ENCODE results near the gene XYLT1. TPM values are rescaled to one million over a fixed set of nuclear protein-coding genes. Genes with fewer than 3 reads are reported as not detected.
"Not testable (repeated sequence)": the region's sequence is repeated elsewhere in the genome, so short reads cannot be mapped to it uniquely, and the experiment has no call there.

Gene XYLT1
- total RNA-seq, 2 experiments from 2014 or later, result 7.3 to 8.9 TPM

DNA sequence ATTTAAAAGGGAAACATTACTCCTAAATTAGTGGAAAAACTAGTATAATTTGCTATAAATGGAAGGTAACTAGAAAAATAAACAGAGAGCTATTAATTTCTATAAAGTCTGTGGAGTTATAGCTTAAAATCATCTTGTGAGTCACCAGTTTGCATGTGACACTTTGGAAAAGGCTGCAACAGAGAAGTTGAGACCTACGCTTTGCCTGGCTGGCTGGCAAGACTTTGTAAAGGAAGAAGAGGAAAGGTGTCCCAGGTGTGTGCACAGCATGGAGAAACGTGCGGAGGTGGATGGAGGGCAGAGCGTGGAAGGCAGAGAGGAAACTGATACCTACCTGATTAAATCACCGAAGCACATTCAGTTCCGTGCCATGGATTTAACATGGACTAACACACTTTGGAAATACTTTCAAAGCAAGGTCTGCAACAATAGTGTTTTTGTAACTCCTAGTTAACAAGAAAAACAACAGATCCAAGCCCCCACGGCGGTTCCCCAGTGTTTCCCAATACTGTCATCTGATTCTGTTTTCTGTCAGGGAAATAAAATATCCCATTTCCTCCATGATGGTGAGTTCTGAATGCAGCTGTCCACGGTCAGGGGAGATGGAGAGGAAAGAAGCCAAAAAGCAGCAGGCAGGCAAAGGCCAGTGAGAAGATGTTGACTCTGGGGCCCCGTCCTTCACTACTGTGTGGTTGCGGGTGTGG, 134.8 kb downstream of the XYLT1 start:
- DNase-seq, result no peak
- CTCF ChIA-PET, result interaction anchor here (1.0 kb wide), 1 partner anchor 124 kb away, joined by 4 read pairs; no protein-coding TSS in a partner anchor
- ATAC-seq, result no peak
- no peak overlapping the region for H3K27ac Mint-ChIP-seq
- intact Hi-C loops (cut with micrococcal nuclease), result no loop called here
- H3K9me3 Mint-ChIP-seq, result no peaks in the 10 kb centered on the region
- H3K4me3 Mint-ChIP-seq, result no peak overlapping the region
- no peaks in the 10 kb centered on the region for H3K36me3 Mint-ChIP-seq (ENCODE audit: low read depth)
- POLR2A ChIA-PET, result no interaction called here
- peaks cover 17% of the 10 kb centered on the region for H3K4me1 Mint-ChIP-seq (ENCODE audit: low read depth)
- TF ChIP-seq, protein P1, sequence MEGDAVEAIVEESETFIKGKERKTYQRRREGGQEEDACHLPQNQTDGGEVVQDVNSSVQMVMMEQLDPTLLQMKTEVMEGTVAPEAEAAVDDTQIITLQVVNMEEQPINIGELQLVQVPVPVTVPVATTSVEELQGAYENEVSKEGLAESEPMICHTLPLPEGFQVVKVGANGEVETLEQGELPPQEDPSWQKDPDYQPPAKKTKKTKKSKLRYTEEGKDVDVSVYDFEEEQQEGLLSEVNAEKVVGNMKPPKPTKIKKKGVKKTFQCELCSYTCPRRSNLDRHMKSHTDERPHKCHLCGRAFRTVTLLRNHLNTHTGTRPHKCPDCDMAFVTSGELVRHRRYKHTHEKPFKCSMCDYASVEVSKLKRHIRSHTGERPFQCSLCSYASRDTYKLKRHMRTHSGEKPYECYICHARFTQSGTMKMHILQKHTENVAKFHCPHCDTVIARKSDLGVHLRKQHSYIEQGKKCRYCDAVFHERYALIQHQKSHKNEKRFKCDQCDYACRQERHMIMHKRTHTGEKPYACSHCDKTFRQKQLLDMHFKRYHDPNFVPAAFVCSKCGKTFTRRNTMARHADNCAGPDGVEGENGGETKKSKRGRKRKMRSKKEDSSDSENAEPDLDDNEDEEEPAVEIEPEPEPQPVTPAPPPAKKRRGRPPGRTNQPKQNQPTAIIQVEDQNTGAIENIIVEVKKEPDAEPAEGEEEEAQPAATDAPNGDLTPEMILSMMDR (IDR thresholded peaks at IDR 0.05), result no peak
- H3K27me3 Mint-ChIP-seq, result no peaks in the 10 kb centered on the region

DNA sequence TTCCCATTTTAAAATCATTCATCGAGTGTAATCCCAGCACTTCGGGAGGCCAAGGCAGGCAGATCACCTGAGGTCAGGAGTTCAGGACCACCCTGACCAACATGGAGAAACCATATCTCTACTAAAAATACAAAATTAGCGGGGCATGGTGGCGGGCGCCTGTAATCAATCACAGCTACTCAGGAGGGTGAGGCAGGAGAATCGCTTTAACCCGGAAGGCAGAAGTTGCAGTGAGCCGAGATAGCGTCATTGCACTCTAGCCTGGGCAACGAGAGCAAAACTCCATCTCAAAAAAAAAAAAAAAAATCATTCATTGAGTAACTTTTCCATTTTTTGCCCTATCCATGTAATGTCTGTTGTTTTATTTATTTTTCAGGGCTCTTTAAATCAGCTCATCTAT, 135.4 kb downstream of the XYLT1 start:
- H3K4me3 Mint-ChIP-seq; ATAC-seq; H3K27ac Mint-ChIP-seq; intact Hi-C loops (cut with micrococcal nuclease); H3K36me3 Mint-ChIP-seq (ENCODE audit: low read depth); H3K27me3 Mint-ChIP-seq; H3K9me3 Mint-ChIP-seq; POLR2A ChIA-PET; DNase-seq: not testable (repeated sequence)
- H3K4me1 Mint-ChIP-seq (ENCODE audit: low read depth), result peaks cover 12% of the 10 kb centered on the region
- CTCF ChIA-PET, result interaction anchor here (1.0 kb wide), 1 partner anchor 124 kb away, joined by 4 read pairs; no protein-coding TSS in a partner anchor

DNA sequence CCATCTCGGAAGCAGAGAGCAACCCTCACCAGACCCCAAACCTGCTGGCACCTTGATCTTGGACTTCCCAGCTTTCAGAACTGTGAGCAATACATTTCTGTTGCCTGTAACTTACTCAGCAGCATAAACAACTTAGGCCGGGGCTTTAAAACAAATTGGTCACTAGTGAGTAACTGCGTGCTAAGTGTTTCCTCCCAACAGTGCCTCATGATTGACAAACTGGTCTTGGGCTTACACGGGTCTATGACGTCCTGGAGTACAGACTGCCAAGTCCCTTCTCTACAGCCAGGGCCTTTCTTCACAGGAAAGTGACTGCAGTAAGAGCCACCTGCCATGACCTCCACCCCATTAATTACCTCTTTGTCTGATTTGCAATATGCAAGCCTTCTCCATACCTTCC, 136.7 kb downstream of the XYLT1 start:
- CTCF ChIA-PET, result no interaction called here
- TF ChIP-seq, protein P1 (IDR thresholded peaks at IDR 0.05), result no peak
- DNase-seq (no peak), ATAC-seq (no peak)
- Mint-ChIP-seq H3K4me3 (no peak overlapping the region), H3K4me1 (ENCODE audit: low read depth) (peaks cover 7% of the 10 kb centered on the region), H3K9me3 (no peaks in the 10 kb centered on the region), H3K27me3 (no peaks in the 10 kb centered on the region), H3K36me3 (ENCODE audit: low read depth) (no peaks in the 10 kb centered on the region), H3K27ac (no peak overlapping the region)
- POLR2A ChIA-PET, result interaction anchor here (0.5 kb wide), 1 partner anchor 11 kb away, joined by 3 read pairs; no protein-coding TSS in a partner anchor
- intact Hi-C loops (cut with micrococcal nuclease), result no loop called here

DNA sequence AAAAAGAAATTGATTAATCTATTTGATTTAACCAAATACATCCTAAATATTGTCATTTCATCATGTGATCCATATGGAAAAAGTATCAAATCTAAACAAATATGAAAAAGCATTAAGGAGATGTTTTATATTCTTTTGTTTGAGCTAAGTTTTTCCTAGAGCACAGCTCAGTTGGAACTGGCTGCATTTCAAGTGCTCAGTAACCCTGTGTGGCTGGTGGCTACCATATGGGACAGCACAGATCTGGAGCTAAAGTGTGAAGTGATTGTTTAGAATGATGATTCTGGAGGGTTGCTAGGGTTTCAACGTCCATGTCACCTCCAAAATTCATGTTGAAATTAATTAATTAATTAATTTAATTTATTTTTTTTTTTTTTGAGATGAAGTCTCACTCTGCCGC, 137.5 kb downstream of the XYLT1 start:
- no peaks in the 10 kb centered on the region for H3K36me3 Mint-ChIP-seq (ENCODE audit: low read depth)
- no peaks in the 10 kb centered on the region for H3K9me3 Mint-ChIP-seq
- ChIA-PET CTCF (no interaction called here), POLR2A (interaction anchor here (0.8 kb wide), 1 partner anchor 41 kb away, joined by 4 read pairs; no protein-coding TSS in a partner anchor)
- no peak overlapping the region for H3K4me3 Mint-ChIP-seq
- TF ChIP-seq, protein P1 (IDR thresholded peaks at IDR 0.05), result no peak
- ATAC-seq (no peak), DNase-seq (no peak)
- peaks cover 7% of the 10 kb centered on the region for H3K4me1 Mint-ChIP-seq (ENCODE audit: low read depth)
- H3K27me3 Mint-ChIP-seq, result no peaks in the 10 kb centered on the region
- intact Hi-C loops (cut with micrococcal nuclease), result no loop called here
- H3K27ac Mint-ChIP-seq, result no peak overlapping the region

DNA sequence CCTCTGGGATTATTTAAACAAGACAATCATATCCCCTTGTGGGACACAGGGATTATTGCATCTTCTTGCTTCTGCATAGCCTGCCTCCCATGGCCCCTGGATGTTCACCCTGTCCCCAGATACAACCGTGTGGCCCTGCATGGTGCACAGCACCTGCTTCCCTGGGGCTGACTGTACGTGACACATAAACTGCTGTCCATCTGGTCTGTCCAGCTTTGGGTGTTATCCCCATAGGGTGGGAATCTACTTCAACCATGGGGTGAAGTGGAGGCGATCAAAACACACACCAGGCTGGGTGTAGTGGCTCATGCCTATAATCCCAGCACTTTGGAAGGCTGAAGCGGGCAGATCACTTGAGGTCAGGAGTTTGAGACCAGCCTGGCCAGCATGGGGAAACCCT, 138.8 kb downstream of the XYLT1 start:
- intact Hi-C loops (cut with micrococcal nuclease), result no loop called here
- ChIA-PET CTCF (no interaction called here), POLR2A (no interaction called here)
- no peaks in the 10 kb centered on the region for H3K9me3 Mint-ChIP-seq
- no peak overlapping the region for H3K4me3 Mint-ChIP-seq
- no peak for ATAC-seq
- DNase-seq, result no peak
- no peaks in the 10 kb centered on the region for H3K36me3 Mint-ChIP-seq (ENCODE audit: low read depth)
- TF ChIP-seq, protein P1 (IDR thresholded peaks at IDR 0.05), result no peak
- H3K27me3 Mint-ChIP-seq, result no peaks in the 10 kb centered on the region
- H3K4me1 Mint-ChIP-seq (ENCODE audit: low read depth), result peaks cover 5% of the 10 kb centered on the region
- H3K27ac Mint-ChIP-seq, result no peak overlapping the region

Measured in activated CD8-positive, alpha-beta T cell treated with anti-CD3 and anti-CD28 coated beads for 36 hours (primary cell).